Progenitor cell of endocrine pancreas (in vitro differentiated cells): ENCODE data around the gene FAM171A2. TPM values are rescaled to one million over a fixed set of nuclear protein-coding genes. Genes with fewer than 3 reads are reported as not detected.

ENCODE experiments used
- DNase-seq: peaks from one replicate; pipeline ENCODE4 v3.0.0; 2021; ENCODE audit warnings: low spot score; ENCODE audit not compliant: unreplicated experiment
- H3K27ac Mint-ChIP-seq: 2 replicates; pipeline ENCODE4 v1.8.0; 2021; ENCODE audit warnings: mild to moderate bottlenecking, moderate library complexity, mixed read lengths
- H3K27me3 Mint-ChIP-seq: 2 replicates; pipeline ENCODE4 v1.8.0; 2021; ENCODE audit warnings: mixed read lengths
- H3K36me3 Mint-ChIP-seq: 2 replicates; pipeline ENCODE4 v1.8.0; 2022; ENCODE audit warnings: mixed read lengths; ENCODE audit not compliant: insufficient read depth
- H3K4me1 Mint-ChIP-seq: 2 replicates; pipeline ENCODE4 v1.8.0; 2021; ENCODE audit warnings: low read depth, mixed read lengths
- H3K4me3 Mint-ChIP-seq: 2 replicates; pipeline ENCODE4 v1.8.0; 2021; ENCODE audit warnings: low read depth, mild to moderate bottlenecking, moderate library complexity, mixed read lengths
- H3K9me3 Mint-ChIP-seq: 2 replicates; pipeline ENCODE4 v1.8.0; 2021; ENCODE audit warnings: low read depth, mixed read lengths
- total RNA-seq: library from RNA; stranded (reverse); gene quantifications from 2 replicates; pipeline ENCODE4 v1.2.1, GENCODE V29; 2021
- TF ChIP-seq, protein P1 (sequence below): fragments of 200-600 bp; sonication (generic); IDR thresholded peaks from one replicate; pipeline ENCODE4 v1.5.0; 2021; ENCODE audit warnings: antibody characterized with exemption, mild to moderate bottlenecking; ENCODE audit not compliant: unreplicated experiment

FAM171A2 gene
- total RNA-seq, 1 donor from 2014 or later = 42.5 TPM

DNA sequence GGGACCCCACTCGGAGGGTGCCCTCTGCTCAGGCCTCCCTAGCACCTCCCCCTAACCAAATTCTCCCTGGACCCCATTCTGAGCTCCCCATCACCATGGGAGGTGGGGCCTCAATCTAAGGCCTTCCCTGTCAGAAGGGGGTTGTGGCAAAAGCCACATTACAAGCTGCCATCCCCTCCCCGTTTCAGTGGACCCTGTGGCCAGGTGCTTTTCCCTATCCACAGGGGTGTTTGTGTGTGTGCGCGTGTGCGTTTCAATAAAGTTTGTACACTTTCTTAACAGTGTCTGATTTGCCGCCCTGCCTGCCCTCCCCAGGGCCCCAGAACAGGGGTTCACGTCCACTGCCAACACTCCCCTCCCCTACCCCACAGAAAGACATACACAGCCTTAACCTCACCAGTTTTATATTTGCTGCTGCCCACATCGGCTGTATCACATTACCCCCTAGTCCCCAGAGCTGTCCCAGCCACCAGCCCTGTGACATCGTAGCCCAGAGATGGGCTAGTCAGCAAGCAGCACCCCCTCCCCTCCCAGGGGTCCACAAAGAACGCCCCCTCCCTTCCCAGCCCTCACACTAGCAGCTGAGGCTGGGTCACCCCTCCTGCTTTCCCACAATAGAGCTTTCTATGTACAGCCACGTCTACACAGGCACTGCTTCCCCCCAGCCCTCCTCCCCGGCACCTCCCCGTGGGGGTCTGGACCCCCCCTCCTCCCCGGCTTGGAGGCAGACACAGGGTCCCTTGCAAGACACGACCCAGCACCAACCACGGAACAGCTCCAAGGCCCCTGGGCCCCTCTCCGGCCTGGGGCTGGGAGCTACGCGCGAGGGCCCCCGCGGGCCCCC is 10.6 kb downstream of the FAM171A2 start:
- TF ChIP-seq, protein P1, sequence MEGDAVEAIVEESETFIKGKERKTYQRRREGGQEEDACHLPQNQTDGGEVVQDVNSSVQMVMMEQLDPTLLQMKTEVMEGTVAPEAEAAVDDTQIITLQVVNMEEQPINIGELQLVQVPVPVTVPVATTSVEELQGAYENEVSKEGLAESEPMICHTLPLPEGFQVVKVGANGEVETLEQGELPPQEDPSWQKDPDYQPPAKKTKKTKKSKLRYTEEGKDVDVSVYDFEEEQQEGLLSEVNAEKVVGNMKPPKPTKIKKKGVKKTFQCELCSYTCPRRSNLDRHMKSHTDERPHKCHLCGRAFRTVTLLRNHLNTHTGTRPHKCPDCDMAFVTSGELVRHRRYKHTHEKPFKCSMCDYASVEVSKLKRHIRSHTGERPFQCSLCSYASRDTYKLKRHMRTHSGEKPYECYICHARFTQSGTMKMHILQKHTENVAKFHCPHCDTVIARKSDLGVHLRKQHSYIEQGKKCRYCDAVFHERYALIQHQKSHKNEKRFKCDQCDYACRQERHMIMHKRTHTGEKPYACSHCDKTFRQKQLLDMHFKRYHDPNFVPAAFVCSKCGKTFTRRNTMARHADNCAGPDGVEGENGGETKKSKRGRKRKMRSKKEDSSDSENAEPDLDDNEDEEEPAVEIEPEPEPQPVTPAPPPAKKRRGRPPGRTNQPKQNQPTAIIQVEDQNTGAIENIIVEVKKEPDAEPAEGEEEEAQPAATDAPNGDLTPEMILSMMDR = no peak
- peak overlapping the region; percentile 35 for H3K4me3 Mint-ChIP-seq
- H3K4me1 Mint-ChIP-seq = no peaks in the 10 kb centered on the region
- no peaks in the 10 kb centered on the region for H3K9me3 Mint-ChIP-seq
- H3K27me3 Mint-ChIP-seq = peaks cover 7% of the 10 kb centered on the region
- H3K27ac Mint-ChIP-seq = no peak overlapping the region
- DNase-seq = no peak
- peaks cover 11% of the 10 kb centered on the region for H3K36me3 Mint-ChIP-seq

DNA sequence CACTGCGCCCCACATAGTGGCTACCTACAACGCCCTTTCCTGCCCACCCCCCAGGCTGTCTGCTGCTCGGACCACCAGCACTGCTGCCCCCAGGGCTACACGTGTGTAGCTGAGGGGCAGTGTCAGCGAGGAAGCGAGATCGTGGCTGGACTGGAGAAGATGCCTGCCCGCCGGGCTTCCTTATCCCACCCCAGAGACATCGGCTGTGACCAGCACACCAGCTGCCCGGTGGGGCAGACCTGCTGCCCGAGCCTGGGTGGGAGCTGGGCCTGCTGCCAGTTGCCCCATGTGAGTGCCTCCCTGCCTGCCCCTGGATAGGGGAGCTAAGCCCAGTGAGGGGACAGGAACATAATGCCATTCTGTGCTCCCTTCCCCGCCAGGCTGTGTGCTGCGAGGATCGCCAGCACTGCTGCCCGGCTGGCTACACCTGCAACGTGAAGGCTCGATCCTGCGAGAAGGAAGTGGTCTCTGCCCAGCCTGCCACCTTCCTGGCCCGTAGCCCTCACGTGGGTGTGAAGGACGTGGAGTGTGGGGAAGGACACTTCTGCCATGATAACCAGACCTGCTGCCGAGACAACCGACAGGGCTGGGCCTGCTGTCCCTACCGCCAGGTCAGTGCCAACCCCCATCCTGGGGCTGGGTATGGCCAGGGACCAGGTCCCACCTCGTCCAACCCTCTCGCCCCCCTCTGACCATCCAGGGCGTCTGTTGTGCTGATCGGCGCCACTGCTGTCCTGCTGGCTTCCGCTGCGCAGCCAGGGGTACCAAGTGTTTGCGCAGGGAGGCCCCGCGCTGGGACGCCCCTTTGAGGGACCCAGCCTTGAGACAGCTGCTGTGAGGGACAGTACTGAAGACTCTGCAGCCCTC is 11.5 kb downstream of the FAM171A2 start:
- H3K27ac Mint-ChIP-seq = no peak overlapping the region
- H3K36me3 Mint-ChIP-seq = peaks cover 11% of the 10 kb centered on the region
- no peaks in the 10 kb centered on the region for H3K4me1 Mint-ChIP-seq
- no peak overlapping the region for H3K4me3 Mint-ChIP-seq
- no peaks in the 10 kb centered on the region for H3K9me3 Mint-ChIP-seq
- peaks cover 7% of the 10 kb centered on the region for H3K27me3 Mint-ChIP-seq
- no peak for DNase-seq
- TF ChIP-seq, protein P1 = no peak

DNA sequence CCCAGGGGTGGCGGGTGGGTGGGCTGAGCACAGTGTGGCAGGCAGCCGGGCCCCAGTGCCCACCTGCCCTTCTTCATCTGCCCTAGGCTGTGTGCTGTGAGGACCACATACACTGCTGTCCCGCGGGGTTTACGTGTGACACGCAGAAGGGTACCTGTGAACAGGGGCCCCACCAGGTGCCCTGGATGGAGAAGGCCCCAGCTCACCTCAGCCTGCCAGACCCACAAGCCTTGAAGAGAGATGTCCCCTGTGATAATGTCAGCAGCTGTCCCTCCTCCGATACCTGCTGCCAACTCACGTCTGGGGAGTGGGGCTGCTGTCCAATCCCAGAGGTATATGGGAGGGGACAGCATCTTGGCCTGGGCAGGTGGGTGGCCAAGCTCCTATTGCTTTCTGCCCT is 12.2 kb downstream of the FAM171A2 start:
- no peaks in the 10 kb centered on the region for H3K4me1 Mint-ChIP-seq
- DNase-seq = no peak
- H3K4me3 Mint-ChIP-seq = no peak overlapping the region
- H3K27me3 Mint-ChIP-seq = peaks cover 7% of the 10 kb centered on the region
- TF ChIP-seq, protein P1 = no peak
- no peaks in the 10 kb centered on the region for H3K9me3 Mint-ChIP-seq
- H3K27ac Mint-ChIP-seq = no peak overlapping the region
- H3K36me3 Mint-ChIP-seq = peaks cover 11% of the 10 kb centered on the region

DNA sequence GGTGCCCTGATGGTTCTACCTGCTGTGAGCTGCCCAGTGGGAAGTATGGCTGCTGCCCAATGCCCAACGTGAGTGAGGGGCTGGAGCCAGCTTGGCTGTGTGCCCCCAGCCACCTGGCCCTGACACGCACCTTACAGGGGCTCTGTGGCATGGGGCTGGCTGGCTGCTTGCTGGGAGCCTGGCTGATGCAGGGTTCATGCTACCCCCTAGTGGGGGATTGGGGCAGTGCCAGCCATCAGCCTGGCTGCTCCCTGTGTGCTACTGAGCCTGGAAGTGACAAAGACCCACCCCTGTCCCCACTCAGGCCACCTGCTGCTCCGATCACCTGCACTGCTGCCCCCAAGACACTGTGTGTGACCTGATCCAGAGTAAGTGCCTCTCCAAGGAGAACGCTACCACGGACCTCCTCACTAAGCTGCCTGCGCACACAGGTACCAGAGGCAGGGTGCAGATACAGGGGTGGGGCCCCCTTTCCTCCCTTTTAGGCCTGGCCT is 12.9 kb downstream of the FAM171A2 start:
- TF ChIP-seq, protein P1 = peak; percentile 86
- Mint-ChIP-seq H3K9me3 (no peaks in the 10 kb centered on the region), H3K4me3 (no peak overlapping the region), H3K4me1 (no peaks in the 10 kb centered on the region), H3K36me3 (peaks cover 9% of the 10 kb centered on the region), H3K27ac (no peak overlapping the region), H3K27me3 (peaks cover 7% of the 10 kb centered on the region)
- DNase-seq = peak; percentile 70

DNA sequence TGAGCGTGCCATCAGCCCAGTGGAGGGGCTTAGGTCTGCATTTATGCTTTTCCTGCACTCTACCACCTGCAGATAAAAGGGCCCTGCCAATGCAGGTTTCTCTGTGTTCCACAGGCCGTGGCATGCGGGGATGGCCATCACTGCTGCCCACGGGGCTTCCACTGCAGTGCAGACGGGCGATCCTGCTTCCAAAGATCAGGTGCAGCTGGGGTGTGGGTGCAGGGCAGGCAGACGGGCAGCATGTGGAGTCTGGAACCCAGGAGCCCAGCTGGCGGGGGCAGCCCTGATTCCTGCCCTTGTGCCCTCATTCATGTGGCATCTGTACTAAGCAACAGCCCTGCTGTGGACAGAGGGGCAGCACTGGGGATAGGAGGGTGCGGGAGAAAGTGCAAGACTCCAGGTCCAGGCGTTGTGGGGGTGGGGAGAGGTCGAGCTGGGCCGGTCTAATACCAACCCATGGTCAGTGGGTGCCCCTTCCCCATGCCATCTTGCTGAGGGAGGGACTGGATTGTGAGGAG is 14.0 kb downstream of the FAM171A2 start:
- TF ChIP-seq, protein P1 = no peak
- Mint-ChIP-seq H3K9me3 (no peaks in the 10 kb centered on the region), H3K27ac (no peak overlapping the region), H3K4me3 (no peak overlapping the region), H3K4me1 (peaks cover 3% of the 10 kb centered on the region), H3K27me3 (peaks cover 7% of the 10 kb centered on the region), H3K36me3 (peaks cover 7% of the 10 kb centered on the region)
- DNase-seq = no peak
